SK-N-SH (cell line): ENCODE data around the gene MCM3AP. TPM values are rescaled to one million over a fixed set of nuclear protein-coding genes. Genes with fewer than 3 reads are reported as not detected.

Experiments
- CTCF ChIA-PET: fragments of 300-600, 350-600 bp; formaldehyde crosslinking; extraction: SDS; loops from one replicate; lab custom pipeline; 2021; lab: Yijun Ruan, JAX
- POLR2A ChIA-PET: fragments of 350-600 bp; sonication (Branson Sonifier 250); formaldehyde crosslinking; extraction: SDS; loops from one replicate; lab custom pipeline; 2020; ENCODE audit warnings: antibody characterized with exemption, inconsistent platforms; lab: Yijun Ruan, JAX
- DNase-seq: peaks from one replicate; pipeline ENCODE4 v3.0.0; 2012
- H2AFZ ChIP-seq: fragments of 200-600 bp; sonication (generic); 2 replicates; pipeline ENCODE4 v1.8.1; 2016; ENCODE audit warnings: antibody characterized with exemption, mild to moderate bottlenecking, low read depth
- H3F3A ChIP-seq: fragments of 200-600 bp; sonication (generic); replicated peaks from 2 replicates; pipeline ENCODE3; 2016; ENCODE audit warnings: antibody characterized with exemption, mild to moderate bottlenecking; ENCODE audit not compliant: insufficient read depth
- H3K27ac ChIP-seq, 2 experiments: fragments of 200-500 bp in 1 of 2; fragments of 200-600 bp in 1 of 2; sonication (Bioruptor generic) in 1 of 2; sonication (generic), shearing (Covaris generic) in 1 of 2; 2 replicates each; pipeline versions ENCODE4 v1.5.1 to v1.6.1; 2014 to 2016; ENCODE audit warnings: low read depth in 2 of 2, inconsistent platforms in 1 of 2, low read length in 1 of 2, mild to moderate bottlenecking in 1 of 2, mixed read lengths in 1 of 2
- H3K27me3 ChIP-seq: fragments of 200-600 bp; sonication (generic), shearing (Covaris generic); 2 replicates; pipeline ENCODE4 v1.6.1; 2016; ENCODE audit warnings: mixed run types; ENCODE audit not compliant: insufficient read depth
- H3K36me3 ChIP-seq, 2 experiments: fragments of 200-500 bp in 1 of 2; fragments of 200-600 bp in 1 of 2; sonication (Bioruptor generic) in 1 of 2; sonication (generic) in 1 of 2; replicated peaks in 1 of 2; 2 replicates each; pipeline versions ENCODE3 to v1.5.1; 2014 to 2016; ENCODE audit warnings: low read length in 1 of 2, mild to moderate bottlenecking in 1 of 2; ENCODE audit not compliant: insufficient read depth in 2 of 2, control insufficient read depth in 1 of 2
- H3K4me1 ChIP-seq, 2 experiments: fragments of 200-500 bp in 1 of 2; fragments of 200-600 bp in 1 of 2; sonication (Bioruptor generic) in 1 of 2; sonication (generic), shearing (Covaris generic) in 1 of 2; 2 replicates each; pipeline versions ENCODE4 v1.5.1 to v1.6.1; 2014 to 2016; ENCODE audit warnings: low read depth in 1 of 2, low read length in 1 of 2, mixed run types in 1 of 2; ENCODE audit not compliant: insufficient read depth in 2 of 2, control insufficient read depth in 1 of 2
- H3K4me2 ChIP-seq: fragments of 200-600 bp; sonication (generic), shearing (Covaris generic); 2 replicates; pipeline ENCODE4 v1.6.1; 2017; ENCODE audit warnings: mixed run types
- H3K4me3 ChIP-seq, 2 experiments: fragments of 200-500 bp in 1 of 2; fragments of 200-600 bp in 1 of 2; sonication (Bioruptor generic) in 1 of 2; sonication (generic), shearing (Covaris generic) in 1 of 2; 2 replicates each; pipeline versions ENCODE4 v1.5.1 to v1.8.1; 2014 to 2016; ENCODE audit warnings: low read depth in 2 of 2, inconsistent platforms in 1 of 2, low read length in 1 of 2, mild to moderate bottlenecking in 1 of 2, mixed read lengths in 1 of 2, moderate library complexity in 1 of 2
- H3K79me2 ChIP-seq: fragments of 200-600 bp; sonication (generic); 2 replicates; pipeline ENCODE4 v1.8.1; 2017; ENCODE audit warnings: mild to moderate bottlenecking; ENCODE audit not compliant: insufficient read depth
- H3K9ac ChIP-seq: fragments of 200-600 bp; sonication (generic); 2 replicates; pipeline ENCODE4 v1.6.1; 2017; ENCODE audit warnings: mixed run types
- H3K9me2 ChIP-seq: fragments of 200-600 bp; sonication (generic); 2 replicates; pipeline ENCODE4 v1.6.1; 2017; ENCODE audit warnings: mixed run types
- H3K9me3 ChIP-seq: fragments of 200-600 bp; sonication (generic); 2 replicates; pipeline ENCODE4 v1.6.1; 2017; ENCODE audit warnings: mixed run types, mild to moderate bottlenecking, moderate library complexity
- H4K20me1 ChIP-seq: fragments of 200-600 bp; sonication (generic); 2 replicates; pipeline ENCODE4 v1.6.1; 2017; ENCODE audit warnings: mild to moderate bottlenecking, mixed run types; ENCODE audit not compliant: insufficient read depth
- CTCF ChIP-seq: fragments of 200-600 bp; sonication (generic); IDR thresholded peaks from 2 replicates; pipeline ENCODE4 v1.6.1; 2017; ENCODE audit warnings: antibody characterized with exemption, mild to moderate bottlenecking, moderate library complexity
- ELF1 ChIP-seq: IDR thresholded peaks from 2 replicates; pipeline ENCODE4 v1.4.0; 2012
- EP300 ChIP-seq, 2 experiments: IDR thresholded peaks; 2 replicates each; pipeline versions ENCODE4 v1.4.0 to v1.6.1; 2012; ENCODE audit warnings: borderline replicate concordance in 1 of 2, low read depth in 1 of 2, low read length in 1 of 2
- FOXJ3 ChIP-seq: sonication (generic); formaldehyde crosslinking; IDR thresholded peaks from 2 replicates; pipeline ENCODE4 v1.5.1; 2020; ENCODE audit warnings: mild to moderate bottlenecking, missing genetic modification reagents
- FOXM1 ChIP-seq: IDR thresholded peaks from 2 replicates; pipeline ENCODE4 v1.4.0; 2012; ENCODE audit warnings: low read depth, mild to moderate bottlenecking
- IRF3 ChIP-seq: fragments of 150-350 bp; IDR thresholded peaks from 2 replicates; pipeline ENCODE4 v1.6.1; 2016; ENCODE audit warnings: mild to moderate bottlenecking, low read depth, low read length
- MEF2A ChIP-seq: IDR thresholded peaks from 2 replicates; pipeline ENCODE4 v1.4.0; 2012; ENCODE audit warnings: low read depth, borderline replicate concordance
- NFIC ChIP-seq: IDR thresholded peaks from 2 replicates; pipeline ENCODE4 v1.4.0; 2012; ENCODE audit warnings: borderline replicate concordance
- PBX3 ChIP-seq: IDR thresholded peaks from 2 replicates; pipeline ENCODE4; 2012
- RAD21 ChIP-seq: IDR thresholded peaks from 2 replicates; pipeline ENCODE4 v1.6.1; 2012; ENCODE audit warnings: mild to moderate bottlenecking, low read length
- REST ChIP-seq: IDR thresholded peaks from 2 replicates; pipeline ENCODE4 v1.6.1; 2012; ENCODE audit warnings: mild to moderate bottlenecking, low read depth, low read length, moderate library complexity
- RXRA ChIP-seq: IDR thresholded peaks from 2 replicates; pipeline ENCODE4 v1.4.0; 2012; ENCODE audit warnings: low read depth, mild to moderate bottlenecking, borderline replicate concordance
- TEAD4 ChIP-seq: IDR thresholded peaks from 2 replicates; pipeline ENCODE4 v1.4.0; 2012; ENCODE audit warnings: mild to moderate bottlenecking, borderline replicate concordance; ENCODE audit not compliant: insufficient read depth
- YY1 ChIP-seq: IDR thresholded peaks from 2 replicates; pipeline ENCODE4 v1.4.0; 2012; ENCODE audit warnings: low read depth, mild to moderate bottlenecking
- WGBS: methylation state at CpG from one replicate; pipeline ENCODE4 v1.1.6; 2017; ENCODE audit warnings: low lambda C conversion rate; 5-methylcytosine and 5-hydroxymethylcytosine counted together
- polyA plus RNA-seq, 3 experiments: library from polyadenylated mRNA; depleted of rRNA; stranded (reverse); fragments of >200 nt; gene quantifications; 2 replicates each; pipeline ENCODE4 v1.2.3, GENCODE V29; 2012

MCM3AP gene
- polyA plus RNA-seq, 1 of the 3 experiments (the other 2 are of a cell fraction): 42.9 TPM

- Histone ChIP-seq H3K27ac (no peak overlapping the region), H3K27me3 (no peaks in the 10 kb centered on the region), H3K4me1 (peaks cover 0 to 12% of the 10 kb centered on the region in 2 experiments; a peak in 1 of 4 replicates), H3K36me3 (peaks cover 33 to 39% of the 10 kb centered on the region in 2 experiments), H3K9me3 (no peaks in the 10 kb centered on the region), H3F3A (peaks cover 6% of the 10 kb centered on the region), H3K4me3 (no peak overlapping the region), H3K79me2 (no peaks in the 10 kb centered on the region), H3K9ac (no peak overlapping the region), H3K4me2 (no peak overlapping the region), H3K9me2 (no peaks in the 10 kb centered on the region), H4K20me1 (no peaks in the 10 kb centered on the region), H2AFZ (no peak overlapping the region)
- TF ChIP-seq CTCF (no peak), PBX3 (no peak), ELF1 (no peak), MEF2A (no peak), EP300 (IDR thresholded peaks at IDR 0.05; ENCODE audit: borderline replicate concordance in 1 of 2, low read depth in 1 of 2, low read length in 1 of 2) (no peak), TEAD4 (no peak), YY1 (no peak), RAD21 (no peak), NFIC (no peak), IRF3 (no peak), FOXJ3 (CRISPR knock-in tag) (no peak), RXRA (no peak), FOXM1 (no peak), REST (no peak)
- DNase-seq: no peak
- WGBS: 83% methylated on average over 13 of the region's 13 CpGs
- POLR2A ChIA-PET: no interaction called here
- CTCF ChIA-PET: interaction anchor here (0.7 to 1.3 kb wide), 2 partner anchors 47 to 56 kb away, joined by 4 read pairs; no protein-coding TSS in a partner anchor
Measured at GRCh38 chr21:46199436-46200373, 85.7 kb downstream of the MCM3AP start.
